Activated CD4-positive, CD25-positive, alpha-beta regulatory T cell treated with anti-CD3 and anti-CD28 coated beads, Interleukin-2, amount 50 U/mL, for 16 hours (primary cell): Measurements from ENCODE around the gene RIN1.
"Not testable (repeated sequence)": the region's sequence is repeated elsewhere in the genome, so short reads cannot be mapped to it uniquely, and the experiment has no call there.

ENCODE experiments used
- DNase-seq: peaks from one replicate; pipeline ENCODE4 v3.0.0-alpha.2; 2020; ENCODE audit warnings: low read depth, low spot score

RIN1 gene

GRCh38 chr11:66359662-66360087, 23.4 kb upstream of the RIN1 start:
- DNase-seq = no peak

- not testable (repeated sequence) for DNase-seq
Measured at GRCh38 chr11:66350560-66351235, 14.5 kb upstream of the RIN1 start.

DNA sequence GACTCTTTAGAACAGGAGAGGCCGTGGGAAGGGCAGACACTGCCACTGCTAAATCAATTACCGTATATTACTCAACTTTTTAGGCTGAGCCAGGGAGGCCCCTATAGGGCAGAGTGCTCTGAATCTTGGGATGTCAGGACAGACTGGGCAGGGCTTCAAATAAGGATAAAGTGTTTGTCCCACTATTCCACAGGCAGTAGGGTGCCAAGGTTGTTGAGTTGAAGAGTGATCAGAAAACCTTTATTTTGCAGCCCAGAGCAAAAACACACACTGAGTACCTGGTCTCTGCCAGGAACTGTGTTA, 12.8 kb upstream of the RIN1 start:
- DNase-seq = no peak

GRCh38 chr11:66347425-66348276, 11.4 kb upstream of the RIN1 start, which contains the start of gene B4GAT1:
B4GAT1 (minus strand) TSS chr11:66347629; CDS start chr11:66347545, 84 bp downstream.
- DNase-seq = peak; percentile 58

- DNase-seq = no peak
Measured at GRCh38 chr11:66346476-66347424, 10.5 kb upstream of the RIN1 start.

GRCh38 chr11:66345316-66345649, 9.0 kb upstream of the RIN1 start:
- DNase-seq = no peak

DNA sequence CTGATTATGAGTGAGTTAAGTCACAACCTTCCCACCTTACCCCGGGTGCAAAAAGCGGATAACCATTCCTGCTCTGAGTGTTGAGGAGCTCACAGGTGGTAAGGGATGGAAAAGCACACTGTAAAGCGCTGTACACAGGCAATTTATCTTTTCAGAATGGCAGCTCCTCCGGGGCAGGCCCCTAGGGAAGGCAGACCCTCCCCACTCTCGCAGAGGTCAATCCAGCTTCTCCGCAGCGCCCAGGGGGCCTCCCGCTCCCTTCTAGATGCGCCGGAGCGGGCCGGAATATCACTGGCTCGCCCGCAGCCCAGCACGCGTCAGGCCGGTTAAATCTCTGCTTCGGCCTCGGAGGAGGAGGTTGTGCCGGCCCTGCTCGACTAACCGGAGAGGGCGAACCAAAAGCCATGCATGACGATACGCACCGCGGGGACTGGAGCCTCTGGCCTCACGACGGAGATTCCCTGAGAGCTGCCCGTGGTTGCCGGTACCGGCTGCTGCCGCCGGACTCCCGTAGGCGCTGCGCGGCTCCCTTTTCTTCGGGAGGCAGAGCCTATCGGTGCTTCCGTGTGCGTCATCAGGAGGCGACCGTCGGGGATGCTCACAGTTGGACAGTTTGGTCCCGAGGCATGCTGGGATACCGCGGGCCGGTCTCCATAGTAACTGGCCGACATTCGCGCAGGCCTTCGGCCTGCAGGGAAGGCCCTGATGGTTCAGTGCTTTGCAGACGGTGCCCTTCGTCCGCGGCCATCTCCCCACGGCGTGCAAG, 8.5 kb upstream of the RIN1 start, which contains the start of gene BRMS1:
BRMS1 (minus strand) TSS at position 555 of the 766 bp plus-strand sequence. CDS start 2,870 bp downstream, outside the sequence.
- DNase-seq = peak; percentile 92

GRCh38 chr11:66343176-66343575, 6.9 kb upstream of the RIN1 start:
- no peak for DNase-seq

DNA sequence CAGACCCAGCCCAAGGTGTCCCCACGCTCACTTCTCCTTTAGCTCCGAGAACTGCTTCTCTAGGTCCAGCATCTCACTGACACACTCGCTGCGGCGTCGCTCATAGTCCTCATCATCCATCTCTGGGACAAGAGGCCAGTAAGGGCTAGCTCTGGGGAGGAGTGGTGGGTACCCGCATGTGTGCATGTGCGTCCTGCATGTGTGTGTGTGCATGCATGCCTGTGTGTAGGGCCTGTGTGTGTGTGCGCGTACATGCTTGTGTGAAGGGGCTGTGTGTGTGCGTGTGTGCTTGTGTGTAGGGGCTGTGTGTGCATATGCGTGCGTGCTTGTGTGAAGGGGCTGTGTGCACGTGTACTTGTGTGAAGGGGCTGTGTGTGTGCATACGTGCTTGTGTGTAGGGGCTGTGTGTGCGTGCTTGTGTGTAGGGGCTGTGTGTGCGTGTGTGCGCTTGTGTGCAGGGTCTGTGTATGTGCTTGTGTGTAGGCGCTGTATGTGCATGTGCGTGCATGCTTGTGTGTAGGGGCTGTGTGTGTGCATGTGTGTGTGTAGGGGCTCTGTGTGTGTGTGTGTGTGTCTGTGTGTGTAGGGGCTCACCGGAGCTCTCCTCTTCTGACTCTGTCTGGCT, 5.4 kb upstream of the RIN1 start:
- DNase-seq = no peak

GRCh38 chr11:66340596-66341501, 4.6 kb upstream of the RIN1 start:
- no peak for DNase-seq

GRCh38 chr11:66339686-66340483, 3.7 kb upstream of the RIN1 start:
- DNase-seq = no peak

DNA sequence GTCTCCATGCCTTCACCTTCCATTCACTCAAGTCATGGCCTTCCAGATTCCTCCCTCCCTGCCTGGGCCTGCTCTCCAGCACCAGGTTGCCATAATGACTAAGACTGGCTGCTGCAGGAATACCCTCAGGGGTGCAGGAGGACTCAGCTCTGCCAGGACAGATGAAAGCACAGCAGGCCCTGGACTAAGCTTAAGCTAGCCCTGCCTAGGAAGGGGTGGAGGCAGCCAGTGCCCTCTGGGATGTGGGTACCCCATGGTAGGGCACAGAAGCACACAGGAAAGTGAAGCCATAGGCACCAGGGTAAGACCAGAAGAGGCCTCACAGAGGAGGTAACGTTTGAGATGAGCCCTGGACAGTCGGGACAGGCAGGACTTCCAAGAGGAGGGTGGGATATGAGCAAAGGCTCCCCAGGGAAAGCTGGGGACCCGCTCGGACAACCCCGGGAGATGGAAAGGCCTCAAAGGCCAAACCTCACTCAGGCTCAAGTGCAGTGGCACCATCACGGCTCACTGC, 3.0 kb upstream of the RIN1 start:
- DNase-seq = no peak

DNA sequence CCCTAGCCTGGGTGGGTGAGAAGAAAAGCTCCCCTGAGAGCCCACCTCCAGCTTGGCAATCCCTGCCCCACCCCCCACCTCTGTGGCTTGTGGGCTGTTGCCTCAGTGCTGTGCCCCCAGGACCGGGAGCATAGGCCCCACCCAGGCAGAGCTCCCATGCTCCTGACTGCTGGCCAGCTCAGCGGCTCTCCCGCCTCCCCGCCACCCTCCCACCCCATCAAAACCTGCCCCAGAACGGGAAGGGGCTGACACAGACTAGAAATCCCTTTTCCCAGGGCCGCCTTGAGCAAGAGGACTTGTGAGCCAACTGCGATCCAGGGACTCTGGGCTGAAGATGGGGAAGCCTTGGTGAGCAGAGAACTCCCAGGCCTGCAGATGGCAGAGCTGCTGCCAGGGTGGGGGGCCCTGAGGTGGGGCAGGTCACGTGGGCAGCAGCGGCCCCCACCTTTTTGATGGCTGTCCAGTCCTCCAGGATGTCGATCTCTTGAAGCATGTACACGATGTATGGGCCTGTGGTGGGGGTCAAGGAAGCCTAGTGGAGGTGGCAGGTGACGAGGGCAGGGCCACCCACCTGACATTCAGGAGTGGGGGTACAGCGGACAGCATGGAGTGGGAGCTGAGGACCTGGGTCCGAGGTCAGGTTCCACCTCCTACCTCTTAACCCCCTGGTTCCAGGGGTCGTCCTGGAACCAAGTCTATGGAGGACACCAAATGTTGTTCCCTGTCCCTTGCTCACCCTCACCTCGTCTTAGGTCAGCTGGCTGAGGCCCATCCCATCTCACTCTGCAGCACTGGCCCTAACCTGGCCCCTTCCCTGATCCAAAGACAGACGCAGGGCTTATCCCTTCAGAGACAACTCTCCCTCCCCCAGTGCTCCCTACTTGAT, 2.3 kb upstream of the RIN1 start:
- no peak for DNase-seq

- DNase-seq = no peak
Measured at GRCh38 chr11:66337103-66337899, 1.1 kb upstream of the RIN1 start.

- DNase-seq = no peak
Measured at GRCh38 chr11:66335531-66336233, 552 bp downstream of the RIN1 start.
